Osteoblast (primary cell): ENCODE data around the gene SPI1. TPM values are rescaled to one million over a fixed set of nuclear protein-coding genes. Genes with fewer than 3 reads are reported as not detected.

Source experiments
- DNase-seq: peaks from one replicate; pipeline ENCODE4 v3.0.0; 2011; ENCODE audit warnings: low spot score, mixed read lengths; ENCODE audit not compliant: insufficient read length; ENCODE audit errors: missing footprints
- H2AFZ ChIP-seq: 2 replicates; pipeline ENCODE4 v1.6.0; 2011; ENCODE audit warnings: mild to moderate bottlenecking, low read length
- H3K27ac ChIP-seq: 2 replicates; pipeline ENCODE4 v1.5.1; 2011; ENCODE audit warnings: mild to moderate bottlenecking, low read depth, low read length, moderate library complexity
- H3K27me3 ChIP-seq: 2 replicates; pipeline ENCODE4 v1.6.0; 2012; ENCODE audit warnings: mild to moderate bottlenecking, control low read depth, inconsistent platforms, low read length, moderate library complexity; ENCODE audit not compliant: insufficient read depth
- H3K36me3 ChIP-seq: 2 replicates; pipeline ENCODE4 v1.5.1; 2011; ENCODE audit warnings: mild to moderate bottlenecking, low read length, control low read depth, moderate library complexity; ENCODE audit not compliant: insufficient read depth
- H3K4me1 ChIP-seq: 2 replicates; pipeline ENCODE4 v1.5.1; 2011; ENCODE audit warnings: mild to moderate bottlenecking, low read length, control low read depth, moderate library complexity; ENCODE audit not compliant: insufficient read depth
- H3K4me2 ChIP-seq: 2 replicates; pipeline ENCODE4 v1.6.0; 2011; ENCODE audit warnings: mild to moderate bottlenecking, low read length; ENCODE audit not compliant: insufficient read depth
- H3K4me3 ChIP-seq: fragments of 200-600 bp; sonication (generic); 3 replicates; pipeline ENCODE4 v1.5.1; 2012; ENCODE audit warnings: mild to moderate bottlenecking, low read length, inconsistent platforms; ENCODE audit not compliant: insufficient read depth
- H3K79me2 ChIP-seq: 2 replicates; pipeline ENCODE4 v1.6.0; 2012; ENCODE audit warnings: mild to moderate bottlenecking, low read length, control low read depth, inconsistent platforms; ENCODE audit not compliant: insufficient read depth
- H3K9me3 ChIP-seq: 2 replicates; pipeline ENCODE4 v1.5.1; 2011; ENCODE audit warnings: low read depth, low read length, control low read depth
- H4K20me1 ChIP-seq: 2 replicates; pipeline ENCODE4 v1.6.0; 2012; ENCODE audit warnings: mild to moderate bottlenecking, low read length, control low read depth; ENCODE audit not compliant: insufficient read depth
- CTCF ChIP-seq: IDR thresholded peaks from 2 replicates; pipeline ENCODE4 v1.5.1; 2011; ENCODE audit warnings: mild to moderate bottlenecking, low read depth, low read length, moderate library complexity; ENCODE audit errors: extremely low read depth
- total RNA-seq: library from RNA; depleted of rRNA; stranded (reverse); fragments of >200 nt; gene quantifications from 2 replicates; pipeline ENCODE4 v1.2.3, GENCODE V29; 2012

Gene SPI1
- total RNA-seq, 1 donor: not detected

- H3K9me3 ChIP-seq: no peaks in the 10 kb centered on the region
- H3K4me1 ChIP-seq: no peaks in the 10 kb centered on the region
- H3K4me3 ChIP-seq: no peak overlapping the region
- no peaks in the 10 kb centered on the region for H3K79me2 ChIP-seq
- H3K4me2 ChIP-seq: no peak overlapping the region
- no peaks in the 10 kb centered on the region for H4K20me1 ChIP-seq
- no peak for TF ChIP-seq CTCF
- no peaks in the 10 kb centered on the region for H3K36me3 ChIP-seq
- H3K27me3 ChIP-seq: no peaks in the 10 kb centered on the region
- no peak overlapping the region for H2AFZ ChIP-seq
- no peak overlapping the region for H3K27ac ChIP-seq
- DNase-seq: no peak
Measured at GRCh38 chr11:47358731-47359051, 19.7 kb downstream of the SPI1 start.

GRCh38 chr11:47357985-47358730 is 20.2 kb downstream of the SPI1 start:
- Histone ChIP-seq H3K4me1 (no peaks in the 10 kb centered on the region), H3K79me2 (no peaks in the 10 kb centered on the region), H3K9me3 (no peaks in the 10 kb centered on the region), H3K36me3 (no peaks in the 10 kb centered on the region), H3K4me2 (no peak overlapping the region), H3K27me3 (no peaks in the 10 kb centered on the region), H2AFZ (no peak overlapping the region), H3K4me3 (no peak overlapping the region), H4K20me1 (no peaks in the 10 kb centered on the region), H3K27ac (no peak overlapping the region)
- peak; percentile 62 for DNase-seq
- TF ChIP-seq CTCF: no peak

- Histone ChIP-seq H2AFZ (no peak overlapping the region), H3K27ac (no peak overlapping the region), H3K9me3 (no peaks in the 10 kb centered on the region), H3K4me3 (no peak overlapping the region), H3K79me2 (no peaks in the 10 kb centered on the region), H3K4me1 (no peaks in the 10 kb centered on the region), H3K27me3 (no peaks in the 10 kb centered on the region), H3K4me2 (no peak overlapping the region), H3K36me3 (no peaks in the 10 kb centered on the region), H4K20me1 (no peaks in the 10 kb centered on the region)
- TF ChIP-seq CTCF: no peak
- DNase-seq: peak; percentile 72
Measured at GRCh38 chr11:47356998-47357329, 21.4 kb downstream of the SPI1 start.

- no peak overlapping the region for H3K4me2 ChIP-seq
- no peak overlapping the region for H2AFZ ChIP-seq
- peak; percentile 63 for DNase-seq
Measured at GRCh38 chr11:47356129-47356997, 22.0 kb downstream of the SPI1 start.

More at GRCh38 chr11:47356129-47356997, 22.0 kb downstream of the SPI1 start:
- Histone ChIP-seq H3K79me2 (no peaks in the 10 kb centered on the region), H3K9me3 (no peaks in the 10 kb centered on the region), H3K27me3 (no peaks in the 10 kb centered on the region), H4K20me1 (no peaks in the 10 kb centered on the region), H3K4me3 (no peak overlapping the region), H3K27ac (no peak overlapping the region), H3K36me3 (no peaks in the 10 kb centered on the region), H3K4me1 (no peaks in the 10 kb centered on the region)
- TF ChIP-seq CTCF: no peak
